Sciatic nerve (tissue), 2 donors: ENCODE measurements around the gene IQGAP2. TPM values are rescaled to one million over a fixed set of nuclear protein-coding genes. Genes with fewer than 3 reads are reported as not detected.
"Not testable (repeated sequence)": the region's sequence is repeated elsewhere in the genome, so short reads cannot be mapped to it uniquely, and the experiment has no call there.

Experiments used
- ATAC-seq: fragments of 200-7000 bp; cut with Tn5 transposase; one replicate; pipeline ENCODE4 v1.9.1; 2020; ENCODE audit warnings: mild to moderate bottlenecking, moderate library complexity
- DNase-seq: peaks from one replicate; pipeline ENCODE4 v3.0.0-alpha.2; 2020; ENCODE audit warnings: low spot score
- intact Hi-C: fragments of 100-400 bp; cut with DNase I; formaldehyde crosslinking; loops from one replicate; pipeline ENCODE4 v1.14.2; 2022
- total RNA-seq: library from RNA; stranded (reverse); fragmentation: NEBNext Ultra II Directional; extraction: Animal tissue kit (Norgen Biotek cat#: 25700); gene quantifications from one replicate; pipeline ENCODE4 v1.2.1, GENCODE V29; 2021
- donor health status: DM: no; HTN: no; CAD: no.
- donor health status: DM: no; HTN: no; CAD: no.

Gene IQGAP2
- total RNA-seq, 1 donor from 2014 or later = 57.5 TPM

DNA sequence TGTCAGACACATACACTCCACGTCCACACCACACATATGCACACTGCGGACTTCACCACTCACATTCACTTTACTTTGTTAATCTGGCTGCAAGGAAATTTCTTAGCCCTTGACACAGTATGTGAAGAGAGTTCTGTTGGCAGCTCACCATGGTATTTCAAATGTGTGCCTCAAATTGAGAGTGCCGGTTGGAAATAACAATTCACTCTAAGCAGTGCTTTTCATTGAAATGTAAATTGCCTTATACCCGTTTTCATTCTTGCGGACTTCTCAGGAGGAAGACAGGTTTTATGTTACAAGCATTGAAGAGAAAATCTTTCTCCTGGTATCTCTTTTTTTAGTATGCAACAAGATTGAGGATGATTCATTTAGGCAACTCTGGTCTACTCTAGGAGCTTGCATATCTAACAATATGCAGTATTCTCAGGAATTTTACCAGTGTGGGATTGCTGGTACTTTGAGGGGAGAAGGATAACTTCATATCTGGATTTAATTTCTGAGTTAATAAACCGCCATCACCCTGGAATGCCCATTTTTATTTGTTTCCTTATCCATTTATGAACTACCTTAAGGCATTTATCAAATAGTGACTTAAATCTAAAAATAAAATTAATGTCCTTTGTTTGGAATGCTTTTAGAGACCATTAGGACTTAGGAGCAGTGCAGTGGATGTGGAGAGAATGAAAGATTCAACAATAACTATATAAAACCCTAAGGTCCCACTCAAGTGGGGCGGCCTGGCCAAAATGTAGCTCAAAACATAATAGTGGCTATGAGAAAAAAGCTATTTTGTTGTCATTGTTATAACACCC, 87.0 kb downstream of the IQGAP2 start:
- intact Hi-C loops = no loop called here
- DNase-seq = no peak
- no peak for ATAC-seq

DNA sequence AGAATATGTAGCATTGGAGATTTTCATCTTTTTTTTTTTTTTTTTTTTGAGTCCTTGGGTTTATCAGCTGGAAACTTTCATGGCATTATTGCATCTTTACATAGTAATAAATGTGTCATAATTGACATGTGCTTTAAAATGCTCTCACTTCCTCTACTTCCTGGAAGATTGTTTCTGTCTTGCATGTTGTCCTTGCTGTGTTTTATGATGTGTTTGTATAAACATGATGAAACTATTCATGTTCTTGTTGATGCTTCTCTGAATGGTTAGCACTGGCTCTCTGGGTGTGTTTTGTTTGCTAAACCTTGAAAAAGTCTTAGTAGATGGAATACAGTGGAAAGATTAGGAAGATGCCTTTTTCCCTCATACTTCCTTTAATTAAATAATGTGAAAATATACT, 87.9 kb downstream of the IQGAP2 start:
- intact Hi-C loops = no loop called here

DNA sequence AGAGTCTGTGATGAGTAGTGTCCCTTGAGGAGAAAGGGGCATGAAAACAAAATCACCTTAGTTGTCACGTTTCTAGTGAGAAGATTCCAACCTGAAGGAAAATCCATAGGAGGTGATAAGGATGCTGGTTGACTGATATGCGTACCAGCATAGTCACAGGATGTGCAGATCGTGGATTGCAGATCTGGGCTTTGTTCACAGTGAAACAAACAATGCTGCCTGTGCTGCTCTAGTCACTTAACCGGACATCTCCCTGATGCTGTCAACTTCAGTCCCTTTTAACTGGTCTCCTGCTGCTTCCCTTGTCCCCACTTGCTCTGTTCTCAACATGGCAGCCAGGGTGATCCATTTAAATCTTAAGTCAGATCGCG, 89.7 kb downstream of the IQGAP2 start:
- ATAC-seq = no peak
- intact Hi-C loops = no loop called here
- DNase-seq = no peak

More for the DNA sequence above, 87.9 kb downstream of the IQGAP2 start:
- DNase-seq = no peak
- ATAC-seq = no peak

DNA sequence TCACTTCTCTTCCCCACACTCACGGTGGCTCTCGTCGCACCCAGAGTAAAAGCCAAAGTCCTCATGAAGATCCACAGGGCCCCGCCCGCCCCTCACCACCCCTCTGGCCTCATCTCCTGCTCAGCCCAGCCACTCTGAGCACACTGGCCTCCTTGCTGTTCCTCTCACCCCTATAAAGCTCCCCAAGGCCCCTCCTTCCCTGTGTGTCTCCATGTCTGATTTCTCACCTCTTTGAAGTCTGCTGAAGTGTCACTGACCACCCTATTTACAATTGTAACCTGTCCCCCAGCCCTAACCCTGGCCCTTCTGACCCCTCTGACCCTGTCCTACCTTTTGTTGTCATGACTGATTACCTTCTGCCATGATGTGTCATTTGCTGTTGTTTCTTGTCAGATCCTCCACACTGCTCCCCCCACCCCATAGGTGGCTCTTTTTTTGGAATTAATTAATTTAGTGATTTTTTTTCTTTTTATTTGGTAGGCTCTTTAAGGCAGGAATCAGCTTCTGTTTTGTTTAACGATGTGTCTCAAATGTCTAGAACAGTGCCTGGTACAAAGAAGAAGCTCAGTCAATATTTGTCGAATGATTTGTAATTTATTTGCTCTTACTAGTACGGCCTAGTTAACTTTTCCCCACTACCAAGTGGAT, 90.2 kb downstream of the IQGAP2 start:
- ATAC-seq = no peak
- no peak for DNase-seq
- intact Hi-C loops = no loop called here

DNA sequence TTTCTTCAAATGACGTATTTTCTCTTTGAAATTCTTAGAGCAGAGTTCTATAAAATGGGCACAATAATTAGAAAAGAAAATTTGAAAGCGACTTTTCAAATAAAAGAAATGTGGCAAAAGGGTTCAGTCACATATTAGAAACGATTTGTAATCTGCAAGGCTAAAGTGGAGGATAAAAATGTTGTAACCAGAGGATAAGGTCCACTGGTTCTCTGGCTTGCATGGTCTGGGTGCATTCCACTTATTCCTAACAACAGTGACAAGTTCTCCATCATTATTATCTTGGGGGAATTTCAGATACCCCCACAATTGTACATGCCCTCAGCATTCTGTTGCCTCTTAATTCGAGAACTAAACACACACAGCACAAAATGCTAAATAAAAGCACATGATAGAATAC, 91.1 kb downstream of the IQGAP2 start:
- DNase-seq (no peak), ATAC-seq (no peak)
- intact Hi-C loops = no loop called here

DNA sequence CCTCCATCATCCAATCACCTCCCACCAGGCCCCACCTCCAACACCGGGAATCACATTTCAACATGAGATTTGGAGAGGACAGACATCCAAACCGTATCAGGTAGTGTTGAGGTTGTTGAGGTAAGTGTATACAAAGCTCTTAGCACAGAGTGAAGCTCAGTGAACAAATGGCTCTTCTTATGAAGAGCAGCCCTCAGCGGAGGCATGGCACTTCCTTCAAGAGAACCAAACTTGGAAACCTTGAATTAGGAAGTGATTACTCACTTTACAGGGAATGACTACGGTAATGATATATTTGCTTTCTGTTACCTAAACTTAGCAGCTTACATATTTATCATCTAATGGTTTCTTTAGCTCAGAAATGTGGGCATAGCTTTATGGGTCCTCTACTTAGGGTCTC, 92.8 kb downstream of the IQGAP2 start:
- intact Hi-C loops = no loop called here
- no peak for ATAC-seq
- DNase-seq = no peak

DNA sequence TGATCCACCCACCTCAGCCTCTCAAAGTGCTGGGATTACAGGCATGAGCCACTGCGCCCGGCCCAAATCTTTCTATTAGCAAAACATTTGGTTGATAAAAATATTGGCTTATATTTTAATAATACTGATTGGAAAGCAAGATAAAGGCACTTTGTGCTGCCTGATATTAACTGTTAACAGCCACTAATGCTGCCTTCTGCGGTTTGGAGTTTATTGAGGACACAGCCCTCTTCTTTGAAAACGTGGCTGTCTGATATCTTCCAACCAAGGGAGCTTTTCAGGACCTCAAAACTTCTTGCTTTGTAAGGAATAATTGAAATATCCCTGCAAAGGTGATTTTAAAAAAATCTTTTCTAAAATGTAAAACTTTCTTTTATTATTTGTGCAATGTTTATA, 94.0 kb downstream of the IQGAP2 start:
- DNase-seq (no peak), ATAC-seq (no peak)
- intact Hi-C loops = no loop called here

DNA sequence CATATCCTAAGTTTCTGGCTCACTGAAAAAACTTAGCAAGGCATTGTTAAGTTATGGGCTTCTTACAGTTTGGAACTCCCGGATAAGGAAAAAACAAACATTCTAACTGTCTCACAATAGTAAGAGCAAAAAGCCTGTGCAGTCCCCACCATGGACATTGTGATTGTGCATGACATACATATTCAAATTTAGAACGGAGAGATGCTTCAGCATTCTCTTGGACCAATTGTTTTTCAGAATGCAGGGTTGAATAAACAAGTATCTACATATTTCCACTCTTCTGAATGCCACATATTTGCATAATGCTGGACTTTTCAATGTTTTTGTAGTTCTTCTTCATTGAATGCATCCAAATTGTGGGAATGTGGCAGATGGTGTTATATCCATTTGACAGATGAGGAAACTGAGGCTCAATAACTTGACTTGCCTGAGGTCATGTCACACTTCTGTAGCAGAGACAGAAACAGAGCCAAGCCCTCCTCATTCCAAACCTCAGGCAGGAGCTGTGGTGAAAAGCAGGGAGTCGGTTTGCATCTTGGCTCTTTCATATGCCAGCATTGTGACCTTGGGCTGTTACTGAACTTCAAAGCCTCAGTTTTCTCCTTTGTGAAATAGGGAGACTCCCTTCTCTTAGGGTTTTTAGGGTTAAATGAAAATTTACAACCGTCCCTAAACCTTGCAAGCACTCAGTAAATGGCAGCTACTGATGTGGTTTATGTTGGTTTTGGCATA, 95.1 kb downstream of the IQGAP2 start:
- no peak for ATAC-seq
- no peak for DNase-seq

DNA sequence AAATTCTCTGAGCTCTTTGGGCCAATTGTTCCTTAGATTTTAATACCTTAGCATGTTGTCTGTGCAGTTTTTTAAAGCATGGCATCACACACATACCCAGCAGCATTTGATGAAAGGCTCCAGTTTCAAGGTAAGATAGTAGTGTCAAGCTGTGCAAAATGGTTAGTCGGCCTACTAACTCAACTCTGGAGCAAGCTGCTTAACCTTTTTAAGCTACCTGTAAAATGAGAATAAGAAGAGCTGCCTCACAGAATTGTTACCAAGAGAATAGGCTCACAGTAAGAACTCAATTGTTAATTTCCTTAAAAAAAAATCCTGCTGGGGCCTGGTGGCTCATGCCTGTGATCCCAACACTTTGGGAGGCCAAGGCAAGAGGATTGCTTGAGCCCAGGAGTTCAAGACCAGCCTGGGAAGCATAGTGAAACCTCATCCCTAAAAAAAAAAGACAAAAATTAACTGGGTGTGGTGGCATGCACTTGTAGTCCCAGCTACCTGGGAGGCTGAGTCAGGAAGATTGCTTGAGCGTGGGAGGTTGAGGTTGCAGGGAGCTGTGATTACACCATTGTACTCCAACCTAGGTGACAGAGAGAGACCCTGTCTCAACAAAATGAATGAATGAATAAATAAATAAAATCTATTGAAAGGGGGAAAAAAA, 96.5 kb downstream of the IQGAP2 start:
- DNase-seq (no peak), ATAC-seq (no peak)
- intact Hi-C loops = no loop called here

More for the DNA sequence above, 95.1 kb downstream of the IQGAP2 start:
- intact Hi-C loops = no loop called here

DNA sequence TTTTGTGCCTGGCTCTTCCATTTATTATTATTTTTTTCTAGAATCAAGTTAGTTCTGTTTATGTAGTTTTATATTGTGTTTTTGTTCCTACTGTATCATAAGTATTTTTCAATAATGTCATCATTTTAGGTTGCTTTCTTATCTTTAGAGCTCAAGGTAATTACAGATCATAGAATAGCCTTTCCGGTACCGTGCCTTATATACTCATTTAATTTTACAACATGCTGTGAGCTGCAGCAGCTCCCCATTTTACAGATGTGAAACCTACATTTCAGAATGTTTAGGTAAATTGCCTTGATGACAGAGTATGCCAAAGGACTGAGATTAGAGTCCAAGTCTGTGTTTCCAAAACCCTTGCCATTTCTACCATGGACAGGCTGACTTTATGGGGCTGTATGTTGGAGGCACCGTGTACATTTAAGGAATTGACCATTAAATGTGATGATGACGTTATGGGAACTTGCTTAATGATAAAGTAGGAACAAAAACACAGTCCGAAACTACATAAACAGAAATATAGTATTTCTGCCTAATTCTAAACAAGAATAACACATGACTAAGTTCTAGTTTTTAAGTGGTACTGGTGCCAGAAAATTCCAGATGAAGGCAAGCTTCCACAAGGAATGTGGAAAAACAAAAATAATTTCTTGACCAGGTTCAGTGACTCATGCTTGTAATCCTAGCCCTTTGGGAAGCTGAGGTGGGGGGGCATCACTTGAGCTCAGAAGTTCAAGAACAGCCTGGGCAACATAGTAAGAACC, 97.7 kb downstream of the IQGAP2 start:
- intact Hi-C loops = no loop called here
- ATAC-seq (no peak), DNase-seq (no peak)

DNA sequence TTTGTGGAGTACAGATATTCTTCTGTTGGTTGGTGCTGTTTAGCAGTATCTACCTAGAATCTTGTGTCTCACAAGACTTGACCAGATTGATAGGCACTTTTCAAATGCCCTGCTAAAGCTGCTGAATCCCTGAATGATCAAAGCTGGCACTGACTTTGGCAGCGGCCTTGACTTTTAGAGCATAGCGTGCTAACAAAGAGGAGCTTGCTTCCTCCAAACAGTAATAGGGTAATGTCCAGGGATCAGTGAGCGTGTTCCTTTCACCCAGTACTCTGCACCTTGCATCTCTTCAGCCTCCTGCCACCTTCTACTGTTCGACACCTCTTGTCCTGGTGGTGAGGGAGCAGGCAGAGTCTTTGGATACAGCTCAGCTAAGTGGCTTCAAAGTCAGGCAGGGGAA, 100.8 kb downstream of the IQGAP2 start:
- ATAC-seq = no peak
- intact Hi-C loops = no loop called here

DNA sequence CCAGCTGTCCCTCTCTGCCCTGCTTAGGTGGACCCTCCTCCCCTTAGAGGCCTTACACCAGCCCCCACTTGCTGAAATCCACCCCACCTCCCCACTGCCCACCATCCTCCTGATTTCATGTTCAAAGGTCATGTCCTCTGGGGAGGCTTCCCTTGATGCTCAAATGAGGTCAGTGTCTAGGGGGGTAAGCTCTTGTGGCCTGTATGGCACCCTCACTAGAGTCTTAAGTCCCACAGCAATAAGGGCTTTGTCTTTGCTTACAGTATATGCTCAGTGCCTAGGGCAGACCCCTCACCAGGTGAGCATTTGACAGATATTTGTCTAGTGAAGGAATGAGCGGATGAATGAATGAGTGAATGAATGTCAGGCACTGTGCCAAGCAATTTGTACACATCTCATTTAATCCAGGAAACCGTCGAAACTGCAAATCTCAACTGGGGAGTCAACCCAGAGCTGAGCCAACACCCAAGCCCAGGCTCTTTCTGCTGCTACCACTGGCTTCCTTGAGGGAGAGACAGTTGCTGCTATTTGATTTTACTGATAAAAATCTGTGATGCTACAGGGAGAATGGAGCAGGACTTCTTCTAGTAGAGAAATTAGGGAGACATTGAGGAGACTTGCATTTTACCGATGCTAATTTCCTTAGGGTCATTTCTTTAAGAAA, 101.9 kb downstream of the IQGAP2 start:
- intact Hi-C loops = no loop called here
- DNase-seq = no peak
- ATAC-seq = no peak

More for the DNA sequence above, 100.8 kb downstream of the IQGAP2 start:
- no peak for DNase-seq

DNA sequence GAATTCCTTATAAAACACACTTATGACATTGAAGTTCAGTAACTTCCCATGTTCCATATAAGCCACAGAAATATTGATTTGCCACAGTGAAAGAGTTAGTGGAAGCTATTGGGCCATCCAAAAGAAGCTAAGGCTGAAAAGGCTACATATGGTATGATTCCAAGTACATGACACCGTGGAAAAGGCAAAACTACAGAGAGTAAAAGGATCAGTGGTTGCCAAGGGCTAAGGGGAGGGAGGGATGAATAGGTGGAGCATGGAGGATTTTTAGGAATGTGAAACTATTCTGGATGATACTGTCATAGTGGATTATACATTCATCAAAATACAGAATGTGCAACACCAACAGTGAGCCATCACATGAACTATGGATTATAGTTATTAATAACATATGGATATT, 110.4 kb downstream of the IQGAP2 start:
- intact Hi-C loops = no loop called here
- DNase-seq (no peak), ATAC-seq (no peak)

DNA sequence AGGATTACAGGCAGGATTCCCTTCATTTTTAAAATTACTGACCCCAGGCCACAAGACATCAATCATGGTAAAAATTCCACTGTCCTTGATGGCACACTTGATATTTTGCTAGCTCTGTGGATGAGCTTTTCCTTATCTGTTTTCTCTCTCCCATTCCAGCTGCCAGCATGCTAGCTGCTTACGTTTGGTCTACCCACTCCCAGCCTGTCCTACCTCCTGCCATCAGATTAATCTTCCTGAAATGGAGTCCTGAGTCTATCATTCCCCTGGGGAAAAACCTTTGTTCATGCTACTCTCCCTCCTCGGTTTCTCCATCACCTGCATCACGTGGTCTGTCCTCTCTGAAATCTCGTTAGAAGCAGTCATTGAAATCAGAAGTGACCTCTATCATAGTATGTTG, 111.2 kb downstream of the IQGAP2 start:
- intact Hi-C loops = no loop called here
- no peak for ATAC-seq
- no peak for DNase-seq

DNA sequence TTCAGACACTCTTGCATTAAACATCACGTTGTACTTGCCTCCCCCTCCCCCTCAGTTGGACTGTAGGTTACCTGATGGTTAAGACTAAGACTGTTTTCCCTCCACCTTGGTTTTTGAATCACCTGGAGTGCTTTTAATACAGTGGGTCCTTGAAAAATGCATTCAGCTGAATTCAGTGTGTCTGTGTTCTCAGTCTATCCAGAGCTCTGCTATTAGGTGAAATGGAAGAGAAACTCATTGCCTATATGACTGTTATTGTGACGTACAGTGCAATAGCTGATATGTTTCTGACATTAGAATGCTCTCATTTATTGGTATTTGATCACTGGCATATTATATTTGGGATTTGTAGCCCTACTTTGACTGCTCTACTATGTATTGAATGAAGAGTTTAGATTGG, 111.6 kb downstream of the IQGAP2 start:
- ATAC-seq (no peak), DNase-seq (no peak)
- intact Hi-C loops = no loop called here

DNA sequence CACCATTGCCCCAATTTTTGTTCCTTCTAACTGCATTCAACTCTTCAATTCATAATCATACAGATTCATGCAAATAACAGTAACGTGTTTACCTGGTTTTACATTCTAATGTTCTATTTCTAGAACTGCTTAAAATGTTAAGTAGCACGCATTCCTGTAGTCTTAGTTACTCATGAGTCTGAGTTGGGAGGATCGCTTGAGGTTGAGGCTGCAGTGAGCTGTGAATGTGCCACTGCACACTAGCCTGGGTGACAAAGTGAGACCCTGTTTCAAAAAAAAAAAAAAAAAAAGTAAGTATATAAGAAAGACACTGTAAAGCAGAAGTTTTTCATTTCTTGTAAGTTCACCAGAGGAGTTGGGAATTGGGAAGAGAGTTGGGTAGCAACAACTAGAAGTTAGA, 114.2 kb downstream of the IQGAP2 start:
- intact Hi-C loops = no loop called here
- ATAC-seq (no peak), DNase-seq (no peak)

DNA sequence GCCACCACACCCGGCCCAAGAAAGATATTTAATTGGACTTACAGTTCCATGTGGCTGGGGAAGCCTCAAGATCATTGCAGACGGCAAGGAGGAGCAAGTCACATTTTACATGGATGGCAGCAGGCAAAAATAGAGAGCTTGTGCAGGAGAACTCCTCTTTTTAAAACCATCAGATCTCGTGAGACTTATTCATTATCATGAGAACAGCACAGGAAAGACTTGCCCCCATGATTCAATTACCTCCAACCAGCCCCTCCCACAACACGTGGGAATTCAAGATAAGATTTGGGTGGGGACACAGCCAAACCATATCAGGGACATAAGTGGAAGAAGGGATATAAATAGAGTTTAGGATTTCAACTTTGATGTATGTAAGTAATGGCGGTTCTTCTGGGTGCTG, 115.2 kb downstream of the IQGAP2 start:
- DNase-seq, ATAC-seq, intact Hi-C loops: not testable (repeated sequence)

DNA sequence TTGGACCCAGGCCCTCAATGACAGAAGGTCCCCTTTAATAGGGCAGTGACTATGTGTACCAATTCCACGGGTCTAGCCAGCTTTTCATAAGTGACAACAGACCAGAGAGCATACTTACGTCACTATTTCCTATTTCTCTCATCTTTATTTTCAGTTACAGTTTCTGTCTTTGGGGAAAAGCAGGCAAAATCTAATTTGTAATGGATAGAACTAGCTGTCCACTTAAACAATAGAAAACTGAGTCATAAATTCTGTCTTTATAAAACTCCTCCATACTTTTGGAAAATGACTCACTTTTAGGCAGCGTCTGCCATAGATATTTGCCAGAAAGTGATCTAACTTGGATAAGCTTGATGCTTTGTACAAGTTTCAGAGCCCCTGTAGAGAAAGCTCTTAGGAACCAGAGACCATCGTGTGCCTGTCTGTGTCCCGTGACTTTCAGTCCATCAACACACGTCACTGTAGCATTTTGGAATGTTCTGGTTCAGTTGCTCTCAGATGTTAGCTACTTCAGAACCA, 118.2 kb downstream of the IQGAP2 start:
- ATAC-seq (no peak), DNase-seq (no peak)
- intact Hi-C loops = no loop called here
